Gastroesophageal sphincter (tissue), 3 donors: ENCODE measurements around the gene TIAM2.

ENCODE experiments used
- CTCF ChIP-seq, 4 experiments: fragments of 200-600 bp in 2 of 4; fragments of 450-650 bp in 2 of 4; sonication (generic) in 1 of 4; IDR thresholded peaks; one replicate each; pipeline ENCODE4 v1.5.1; 2017 to 2019; ENCODE audit warnings: antibody characterized with exemption in 4 of 4, mild to moderate bottlenecking in 2 of 4, moderate library complexity in 2 of 4
- POLR2A ChIP-seq, 2 donors: fragments of 450-650 bp; IDR thresholded peaks; one replicate each; pipeline ENCODE4 v1.6.1; 2017; ENCODE audit warnings: antibody characterized with exemption in 2 of 2, mild to moderate bottlenecking in 2 of 2, moderate library complexity in 1 of 2
- POLR2AphosphoS5 ChIP-seq: sonication (generic); formaldehyde crosslinking; IDR thresholded peaks from one replicate; pipeline ENCODE4 v1.6.1; 2017; ENCODE audit warnings: antibody characterized with exemption

DNA sequence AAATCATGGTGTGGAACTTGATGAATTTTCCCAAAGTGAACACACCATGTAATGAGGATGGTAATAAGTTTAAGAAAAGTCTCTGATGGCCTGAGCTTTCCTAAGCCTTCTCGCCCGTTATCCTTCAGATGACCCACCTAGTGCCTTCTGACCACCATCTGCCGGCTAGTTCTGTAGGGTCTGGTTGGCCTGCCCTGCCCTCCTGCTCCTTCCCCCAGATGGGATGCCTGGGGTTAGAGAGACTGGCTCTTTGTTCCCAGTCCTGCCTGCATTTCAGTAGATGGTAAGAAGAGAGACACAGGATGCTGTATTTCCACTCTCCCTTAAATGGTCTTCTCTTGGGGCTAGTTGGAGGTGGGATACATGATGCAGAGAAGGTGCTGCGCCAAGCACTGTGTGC is 43.0 kb downstream of the TIAM2 start:
- no peak for TF ChIP-seq POLR2A (IDR thresholded peaks at IDR 0.05)
- no peak for TF ChIP-seq CTCF (IDR thresholded peaks at IDR 0.05)
- TF ChIP-seq POLR2AphosphoS5: no peak
